HG03469 (cell line): ENCODE results near the gene KRTAP16-1.
"Not testable (repeated sequence)": the region's sequence is repeated elsewhere in the genome, so short reads cannot be mapped to it uniquely, and the experiment has no call there.

ENCODE experiments used
- ATAC-seq: cut with Tn5 transposase; IDR thresholded peaks from one replicate; pipeline ENCODE4 v1.9.1; 2021; ENCODE audit warnings: mild to moderate bottlenecking, moderate library complexity, moderate number of reproducible peaks; ENCODE audit not compliant: unreplicated experiment

Gene KRTAP16-1

DNA sequence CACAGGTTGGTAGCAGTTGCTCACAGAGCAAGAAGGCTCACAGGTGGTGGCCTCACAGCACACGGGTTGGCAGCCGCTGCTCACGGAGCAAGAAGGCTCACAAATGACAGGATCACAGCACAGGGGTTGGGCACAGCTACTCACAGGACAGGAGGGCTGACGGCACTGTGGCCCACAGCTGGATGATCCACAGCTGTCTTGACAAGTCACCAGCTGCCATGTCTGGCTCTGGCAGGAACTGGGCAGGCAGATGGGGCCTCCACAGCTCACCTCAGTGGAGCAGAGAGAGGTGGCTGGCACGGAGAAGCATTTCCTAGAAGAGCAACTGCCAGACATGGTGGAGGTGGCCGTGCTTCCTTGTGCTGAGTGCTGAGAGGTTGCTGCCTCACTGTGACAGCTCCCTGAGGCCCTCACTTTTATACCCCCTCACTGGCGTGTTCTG lies at the start of gene KRTAP16-1:
Gene KRTAP16-1 (minus strand): TSS at position 392 of the 442 bp plus-strand sequence. CDS start 56 bp downstream, at position 336.
- no peak for ATAC-seq

DNA sequence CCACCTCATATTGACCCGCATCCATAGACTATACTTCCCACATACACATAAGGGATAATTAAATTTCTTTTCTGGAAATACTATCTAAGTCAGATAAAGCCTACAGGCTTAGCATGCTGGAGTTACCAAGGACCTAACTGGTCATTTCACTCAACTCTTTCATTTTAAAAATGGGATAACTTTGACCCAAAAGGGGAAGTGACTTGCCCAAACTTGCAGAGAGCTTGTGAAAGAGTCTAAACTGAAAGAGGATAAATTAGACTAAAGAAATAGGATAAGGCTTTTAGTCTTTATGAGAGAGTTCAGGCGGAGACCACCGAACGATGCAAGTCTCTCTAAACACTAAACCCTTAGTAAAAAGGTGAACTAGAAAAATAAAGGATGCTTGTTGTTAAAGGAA lies 45.4 kb upstream of the KRTAP16-1 start:
- ATAC-seq = no peak

GRCh38 chr17:41352597-41353366 lies 43.7 kb upstream of the KRTAP16-1 start:
- no peak for ATAC-seq

DNA sequence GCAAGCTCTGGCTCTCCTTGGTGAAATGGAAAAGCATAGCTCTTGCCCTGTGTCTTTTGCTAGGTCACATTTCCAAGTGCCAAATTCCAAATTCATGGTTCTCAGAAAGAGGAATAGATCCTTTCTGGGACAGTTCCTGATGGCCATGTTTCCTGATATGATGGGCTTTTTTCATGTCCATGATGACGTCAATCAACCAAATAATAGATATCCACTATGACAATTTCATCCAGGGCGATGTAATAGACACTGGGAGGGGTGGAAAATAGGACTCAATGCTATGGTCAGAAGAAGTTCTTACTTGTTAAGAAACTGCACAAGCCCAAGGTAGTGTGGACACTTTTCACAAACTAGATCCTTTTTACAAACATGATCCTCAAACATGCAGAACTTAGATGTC lies 42.1 kb upstream of the KRTAP16-1 start:
- ATAC-seq = no peak

DNA sequence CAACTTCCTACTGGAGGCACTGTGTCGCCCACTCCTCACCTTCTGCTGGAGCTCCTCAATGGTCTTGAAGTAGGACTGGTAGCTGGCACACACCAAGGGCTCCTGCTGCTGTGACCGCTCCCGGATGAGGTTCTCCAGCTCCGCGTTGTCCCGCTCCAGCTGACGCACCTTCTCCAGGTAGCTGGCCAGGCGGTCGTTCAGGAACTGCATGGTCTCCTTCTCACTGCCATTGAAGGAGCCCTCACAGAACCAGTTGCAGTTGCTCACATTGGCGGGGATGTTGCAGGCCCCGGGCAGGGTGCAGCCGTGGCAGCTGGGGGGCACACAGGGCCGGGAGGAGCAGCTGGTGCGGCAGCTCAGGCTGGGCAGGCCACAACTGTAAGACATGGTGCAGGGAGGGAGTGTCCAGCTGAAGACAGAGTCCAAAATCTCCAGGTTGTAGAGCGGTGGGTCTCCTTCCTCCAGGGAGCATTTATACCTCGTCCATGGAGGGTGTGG lies 41.3 kb upstream of the KRTAP16-1 start, which contains the start of gene KRT33A:
Gene KRT33A (minus strand): TSS at position 448 of the 498 bp plus-strand sequence. CDS start 61 bp downstream, at position 387.
- ATAC-seq = not testable (repeated sequence)

DNA sequence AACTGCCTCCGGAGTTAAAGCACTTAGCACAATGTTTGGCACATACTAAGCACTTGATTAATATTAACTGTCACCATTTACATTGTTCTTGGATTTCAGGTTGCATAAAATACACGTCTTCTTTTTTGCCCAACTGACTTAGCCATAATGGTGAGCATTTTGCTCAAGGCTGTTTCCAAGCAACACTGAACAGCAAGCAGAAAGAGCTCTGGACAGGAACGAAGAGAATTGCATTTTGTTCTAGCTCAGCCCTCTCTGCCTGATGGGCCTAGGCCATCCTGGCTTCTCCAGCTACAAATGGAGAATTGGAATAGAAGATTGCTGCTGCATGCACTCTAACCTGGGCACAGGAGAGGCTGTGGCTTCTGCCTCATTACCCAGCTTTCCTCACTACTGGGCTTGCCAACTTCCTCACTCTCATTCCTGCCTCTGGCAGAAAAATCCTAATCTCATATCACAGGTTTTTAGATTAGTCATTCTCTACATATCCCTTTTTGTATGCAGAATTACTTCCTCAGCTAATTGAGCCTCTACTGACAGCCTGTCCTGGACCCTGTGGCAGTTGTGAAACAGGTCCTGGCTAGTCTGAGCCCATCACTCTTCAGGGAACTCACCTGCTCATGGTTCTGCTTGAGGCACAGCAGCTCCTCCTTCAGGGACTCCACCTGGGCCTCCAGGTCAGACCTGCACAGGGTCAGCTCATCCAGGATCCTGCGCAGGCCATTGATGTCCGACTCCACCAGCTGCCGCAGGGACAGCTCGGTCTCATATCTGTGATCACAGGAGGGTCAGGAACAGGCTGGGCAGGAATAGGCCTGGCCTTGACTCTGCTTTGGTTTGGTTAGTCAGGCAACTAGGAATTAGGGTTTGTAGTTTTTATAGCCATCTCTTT lies 39.0 kb upstream of the KRTAP16-1 start:
- no peak for ATAC-seq

- ATAC-seq = not testable (repeated sequence)
These were observed 37.3 kb upstream of the KRTAP16-1 start for GRCh38 chr17:41346421-41346820.

- ATAC-seq = no peak
These were observed 36.9 kb upstream of the KRTAP16-1 start for GRCh38 chr17:41345992-41346391.

- no peak for ATAC-seq
These were observed 33.9 kb upstream of the KRTAP16-1 start for GRCh38 chr17:41343029-41343428.

DNA sequence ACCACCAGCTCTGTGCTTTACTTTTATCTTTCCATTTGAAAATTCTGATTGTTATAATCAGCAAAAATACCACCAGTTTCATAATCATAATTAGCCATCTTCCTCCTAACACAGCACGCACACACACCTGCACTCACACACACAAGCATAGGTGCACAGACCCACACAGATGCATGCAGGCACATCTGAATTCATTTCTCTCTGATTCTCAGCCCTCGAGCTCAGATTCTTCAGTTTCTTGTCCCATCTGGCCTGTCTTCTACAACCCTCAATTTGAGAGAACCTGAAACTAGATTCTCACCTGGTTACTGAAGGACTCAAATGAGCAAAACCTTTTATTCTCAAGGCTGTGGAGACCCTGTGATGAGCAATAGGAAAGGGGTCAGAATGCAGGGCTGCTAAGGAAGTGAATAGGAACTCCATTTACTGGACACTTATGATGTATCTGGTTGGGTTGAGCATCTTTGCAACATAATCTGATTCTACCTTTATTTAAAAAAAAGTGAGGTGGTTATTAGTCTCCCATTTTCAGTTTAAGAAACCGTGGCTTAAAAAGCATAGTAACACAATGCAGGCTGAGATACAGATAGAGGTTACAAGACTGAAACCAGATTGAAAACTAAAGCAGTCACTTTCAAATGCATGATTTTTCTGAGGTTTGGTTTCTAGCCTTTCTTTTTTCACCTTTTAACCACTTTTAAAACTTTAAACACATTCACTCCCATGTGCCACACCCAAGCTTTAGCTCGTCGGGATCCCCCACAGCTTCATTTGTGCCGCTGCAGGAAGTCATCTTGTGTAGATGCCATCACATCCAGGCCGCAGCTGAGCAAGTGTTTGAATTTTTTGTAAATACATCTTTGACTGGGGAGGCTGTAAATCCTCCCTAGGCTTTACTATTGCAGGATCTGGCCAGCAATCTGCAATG lies 32.1 kb upstream of the KRTAP16-1 start:
- no peak for ATAC-seq

GRCh38 chr17:41340494-41340893 lies 31.4 kb upstream of the KRTAP16-1 start:
- ATAC-seq = no peak

- no peak for ATAC-seq
These were observed 30.6 kb upstream of the KRTAP16-1 start for GRCh38 chr17:41339571-41340172.

- ATAC-seq = no peak
These were observed 29.9 kb upstream of the KRTAP16-1 start for GRCh38 chr17:41338961-41339485.

DNA sequence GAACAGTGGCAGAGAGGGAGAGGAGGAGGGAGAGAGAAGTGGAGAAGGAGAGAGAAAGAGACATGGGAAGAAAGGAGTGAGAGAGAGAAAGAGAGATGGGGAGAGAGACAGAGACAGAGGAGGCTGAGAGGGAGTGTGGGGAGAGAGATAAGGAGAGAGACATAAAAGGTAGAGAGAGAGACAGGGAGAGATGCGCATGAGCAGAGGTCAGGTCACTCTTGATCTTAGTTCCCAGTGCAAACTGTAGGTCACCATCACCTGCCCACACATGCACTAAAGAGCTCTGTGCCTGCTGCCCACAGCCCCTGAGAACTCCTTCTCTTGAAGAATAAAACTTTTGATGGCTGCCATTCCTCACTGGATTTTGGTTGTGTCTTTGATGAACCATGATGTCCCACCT lies 26.6 kb upstream of the KRTAP16-1 start:
- ATAC-seq = no peak

GRCh38 chr17:41334385-41335305 lies 25.5 kb upstream of the KRTAP16-1 start:
- ATAC-seq = no peak

DNA sequence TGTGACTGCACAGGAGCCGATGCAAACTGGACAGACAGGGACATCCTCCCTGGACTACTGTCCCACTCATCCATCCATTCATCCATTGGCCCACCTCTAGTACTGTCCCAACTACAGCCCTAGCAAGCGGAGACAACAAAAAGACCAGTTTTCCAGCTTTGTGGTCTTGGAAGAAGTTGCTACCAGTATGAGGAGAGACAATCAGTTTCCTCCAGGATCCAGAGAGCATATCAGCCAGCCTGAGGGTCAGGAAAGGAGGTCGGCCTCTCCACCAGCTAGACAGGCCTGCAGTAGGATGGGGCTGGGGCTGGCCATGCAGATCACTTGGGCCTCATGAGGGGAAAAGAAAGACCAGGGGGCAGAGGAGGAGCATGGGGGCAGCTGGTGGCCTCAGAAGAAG lies 24.7 kb upstream of the KRTAP16-1 start:
- ATAC-seq = no peak

DNA sequence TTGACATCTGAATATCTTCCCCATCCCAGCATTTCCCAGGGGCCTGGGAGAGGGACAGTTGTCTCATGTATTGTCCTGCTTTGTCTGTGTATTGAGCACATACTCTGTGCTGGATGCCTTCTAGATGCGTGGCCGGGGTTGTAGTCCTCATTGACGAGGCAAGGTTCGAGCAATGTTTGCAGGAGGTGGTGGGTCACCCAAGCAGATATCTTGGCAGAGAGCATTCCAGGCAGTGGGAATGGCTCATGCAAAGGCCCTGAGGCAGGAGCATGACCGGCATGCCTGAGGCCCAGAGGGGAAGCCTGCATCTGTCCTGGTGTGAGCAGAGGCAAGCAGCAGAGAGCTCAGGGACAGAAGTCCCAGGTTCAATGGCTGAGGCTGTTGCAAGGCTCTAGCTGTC lies 24.0 kb upstream of the KRTAP16-1 start:
- no peak for ATAC-seq

DNA sequence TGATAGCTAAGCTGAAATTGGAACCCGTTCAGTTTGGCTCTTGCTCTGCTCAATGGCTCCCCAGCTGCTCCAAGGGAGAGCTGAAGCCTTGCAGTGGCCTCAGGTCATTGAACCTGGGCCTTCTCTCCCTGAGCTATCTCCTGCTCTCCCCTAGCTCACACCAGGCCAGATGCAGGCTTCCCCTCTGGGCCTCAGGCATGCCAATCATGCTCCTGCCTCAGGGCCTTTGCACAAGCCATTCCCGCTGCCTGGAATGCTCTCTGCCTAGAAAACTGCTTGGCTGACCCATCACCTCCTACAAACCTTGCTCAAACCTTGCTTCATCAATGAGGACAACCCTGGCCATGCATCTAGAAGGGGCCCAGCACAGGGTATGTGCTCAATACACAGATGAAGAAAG lies 23.1 kb upstream of the KRTAP16-1 start:
- ATAC-seq = no peak

DNA sequence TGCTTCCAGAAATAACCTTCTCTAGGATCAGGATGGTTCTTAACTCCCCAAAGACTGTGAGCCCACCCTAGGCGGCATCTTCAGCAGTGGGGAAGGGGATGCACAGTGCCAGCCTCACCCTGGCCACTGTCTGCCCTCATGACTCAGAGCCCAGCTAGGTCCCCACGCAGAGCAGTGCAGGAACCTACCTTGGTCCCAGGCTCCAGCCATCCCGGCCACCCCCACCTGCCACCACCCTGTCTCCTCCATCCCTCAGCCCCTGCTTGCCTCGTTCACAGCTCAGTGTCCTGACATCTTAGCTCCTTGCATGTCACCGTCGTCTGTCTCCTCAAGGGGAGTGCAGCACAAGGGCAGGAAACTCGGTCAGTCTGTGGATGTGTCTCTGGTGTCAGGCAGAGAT lies 22.5 kb upstream of the KRTAP16-1 start:
- ATAC-seq = no peak
